ENCODE results near the gene PTPRC.

DNA sequence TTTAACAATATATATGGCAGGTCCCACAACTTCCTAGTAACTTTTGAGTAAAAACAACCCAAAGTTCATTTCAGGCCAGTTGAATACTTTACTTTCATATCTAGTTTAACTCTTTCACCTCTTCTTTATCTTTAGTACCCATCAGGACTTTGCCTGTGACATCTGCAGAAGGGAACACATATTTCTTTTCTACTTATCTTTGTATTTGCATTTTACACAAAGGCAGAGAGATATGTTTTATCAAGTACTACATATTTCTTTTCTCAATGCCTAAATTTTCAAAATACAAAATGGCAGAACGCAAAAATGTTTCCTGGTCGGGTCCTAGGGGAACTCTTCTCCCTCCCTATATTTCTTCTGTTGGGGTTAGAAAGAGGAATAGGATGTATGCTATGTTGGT lies 6.8 kb upstream of the PTPRC start:
- TF ChIP-seq, protein P1, sequence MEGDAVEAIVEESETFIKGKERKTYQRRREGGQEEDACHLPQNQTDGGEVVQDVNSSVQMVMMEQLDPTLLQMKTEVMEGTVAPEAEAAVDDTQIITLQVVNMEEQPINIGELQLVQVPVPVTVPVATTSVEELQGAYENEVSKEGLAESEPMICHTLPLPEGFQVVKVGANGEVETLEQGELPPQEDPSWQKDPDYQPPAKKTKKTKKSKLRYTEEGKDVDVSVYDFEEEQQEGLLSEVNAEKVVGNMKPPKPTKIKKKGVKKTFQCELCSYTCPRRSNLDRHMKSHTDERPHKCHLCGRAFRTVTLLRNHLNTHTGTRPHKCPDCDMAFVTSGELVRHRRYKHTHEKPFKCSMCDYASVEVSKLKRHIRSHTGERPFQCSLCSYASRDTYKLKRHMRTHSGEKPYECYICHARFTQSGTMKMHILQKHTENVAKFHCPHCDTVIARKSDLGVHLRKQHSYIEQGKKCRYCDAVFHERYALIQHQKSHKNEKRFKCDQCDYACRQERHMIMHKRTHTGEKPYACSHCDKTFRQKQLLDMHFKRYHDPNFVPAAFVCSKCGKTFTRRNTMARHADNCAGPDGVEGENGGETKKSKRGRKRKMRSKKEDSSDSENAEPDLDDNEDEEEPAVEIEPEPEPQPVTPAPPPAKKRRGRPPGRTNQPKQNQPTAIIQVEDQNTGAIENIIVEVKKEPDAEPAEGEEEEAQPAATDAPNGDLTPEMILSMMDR (IDR thresholded peaks at IDR 0.05) = no peak
- no peak for TF ChIP-seq POLR2A (IDR thresholded peaks at IDR 0.05; ENCODE audit: low read length)
- no peak for TF ChIP-seq NPAS2 (CRISPR knock-in tag; IDR thresholded peaks at IDR 0.05; ENCODE audit: borderline replicate concordance)
- no peak for TF ChIP-seq NR3C1 (IDR thresholded peaks at IDR 0.05)
- TF ChIP-seq CHD4 (IDR thresholded peaks at IDR 0.05; ENCODE audit: borderline replicate concordance) = no peak
- TF ChIP-seq NFE2L2 (conservative IDR thresholded peaks at IDR 0.05; ENCODE audit: low read length) = no peak
- TF ChIP-seq RARB (CRISPR knock-in tag; IDR thresholded peaks at IDR 0.05) = no peak
- TF ChIP-seq CHD2 (IDR thresholded peaks at IDR 0.05; ENCODE audit: low read length, partially characterized antibody) = no peak
- no peak for TF ChIP-seq HDAC2 (IDR thresholded peaks at IDR 0.05)
- no peak for TF ChIP-seq MAZ (IDR thresholded peaks at IDR 0.05; ENCODE audit: borderline replicate concordance, low read depth, low read length)
